Amygdala (tissue), 56 donors: ENCODE data around the gene GP1BB.
"Not testable (repeated sequence)": the region's sequence is repeated elsewhere in the genome, so short reads cannot be mapped to it uniquely, and the experiment has no call there.

Experiments
- DNase-seq, 56 donors: peaks; one replicate each; lab custom pipeline; 2025; lab: John Stamatoyannopoulos, UW

GP1BB gene

DNA sequence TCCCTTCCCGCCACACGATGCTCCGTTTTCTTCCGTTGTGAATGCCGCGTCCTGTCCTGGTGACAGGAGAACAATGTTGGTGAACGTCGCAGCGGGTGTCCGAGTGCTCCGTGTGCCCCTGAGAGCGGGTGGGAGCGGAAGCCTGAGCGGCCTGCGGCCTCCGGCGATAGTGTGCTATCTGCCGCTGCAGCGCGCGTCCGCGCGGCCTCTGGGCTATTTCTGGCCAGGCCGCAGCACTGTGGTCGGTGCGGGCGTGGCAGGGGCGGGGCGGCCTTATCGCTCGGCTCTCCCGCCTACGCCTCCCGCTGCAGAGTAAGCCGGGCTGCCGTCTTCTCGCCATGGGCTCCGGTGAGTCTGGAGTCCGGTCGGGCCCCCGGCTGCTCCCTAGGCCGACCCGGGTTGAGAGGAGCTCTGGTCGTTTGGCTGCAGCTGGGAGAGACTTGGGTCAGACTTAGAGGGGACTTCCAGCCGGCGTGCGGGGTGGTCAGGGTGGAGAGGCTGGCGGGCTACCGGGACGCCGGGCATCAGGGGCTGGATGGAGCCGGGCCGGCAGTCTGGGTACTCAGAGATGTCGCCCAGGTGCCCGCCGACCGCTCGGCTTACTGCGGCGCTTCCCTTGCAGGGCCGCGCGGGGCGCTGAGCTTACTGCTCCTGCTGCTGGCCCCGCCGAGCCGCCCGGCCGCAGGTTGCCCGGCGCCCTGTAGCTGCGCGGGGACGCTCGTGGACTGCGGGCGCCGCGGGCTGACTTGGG, at the start of gene GP1BB:
Gene GP1BB, plus strand, starts transcription at position 308 of the 751 bp plus-strand sequence. Its CDS starts 31 bp downstream, at position 339.
- no peak for DNase-seq

DNA sequence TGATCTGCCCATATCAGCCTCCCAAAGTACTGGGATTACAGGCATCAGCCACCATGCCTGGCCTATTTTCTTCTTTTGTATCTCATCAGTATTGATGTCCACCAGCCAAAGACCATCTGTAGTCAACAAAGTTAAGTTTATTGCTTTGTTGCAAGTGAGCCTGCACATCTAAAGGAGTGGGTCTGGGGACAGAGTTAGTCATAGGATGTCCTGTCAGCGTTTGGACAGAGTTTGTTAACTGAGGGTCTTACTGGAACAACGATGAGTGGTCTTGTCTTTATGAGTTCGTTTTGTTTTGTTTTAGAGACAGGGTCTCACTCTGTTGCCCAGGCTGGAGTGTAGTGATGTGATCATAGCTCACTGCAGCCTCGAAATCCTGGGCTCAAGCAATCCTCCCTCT, 49.7 kb upstream of the GP1BB start:
- DNase-seq, result no peak

DNA sequence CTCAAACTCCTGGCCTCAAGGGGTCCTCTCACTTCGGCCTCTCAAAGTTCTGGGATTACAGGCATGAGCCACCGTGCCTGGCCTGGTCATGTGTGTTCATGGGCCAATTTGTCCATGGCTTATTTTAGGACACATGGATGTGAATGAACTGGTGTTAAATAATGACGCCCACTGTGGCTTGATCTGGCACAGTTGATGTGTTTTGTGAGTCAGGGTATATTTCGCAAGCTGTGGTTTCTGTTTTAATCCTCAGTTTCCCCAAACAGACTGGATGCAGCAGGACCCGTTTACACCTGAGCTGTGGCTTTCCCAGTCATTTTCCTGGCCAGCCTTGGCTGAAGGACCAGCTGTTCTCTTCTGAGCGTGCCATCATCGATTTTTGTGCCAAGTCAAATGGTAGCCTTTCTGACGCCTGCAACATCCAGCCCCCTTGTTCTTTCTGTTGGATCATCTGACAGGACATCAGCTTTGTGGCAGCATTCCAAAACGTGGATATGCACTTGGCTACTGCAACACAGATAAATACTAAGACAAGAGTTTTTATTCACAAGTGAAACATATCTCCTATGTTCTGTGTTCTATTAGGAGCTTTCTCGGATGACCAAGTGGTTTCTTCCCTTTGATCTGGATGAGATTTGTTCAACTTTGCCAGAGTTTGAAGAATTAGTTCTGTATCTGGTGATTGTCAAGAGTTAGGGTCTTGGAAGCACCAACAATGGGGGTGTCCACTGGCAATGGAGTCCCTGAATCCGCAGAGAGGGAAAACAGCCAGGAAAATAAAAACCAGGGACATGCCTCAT, 49.0 kb upstream of the GP1BB start:
- DNase-seq, result no peak

DNA sequence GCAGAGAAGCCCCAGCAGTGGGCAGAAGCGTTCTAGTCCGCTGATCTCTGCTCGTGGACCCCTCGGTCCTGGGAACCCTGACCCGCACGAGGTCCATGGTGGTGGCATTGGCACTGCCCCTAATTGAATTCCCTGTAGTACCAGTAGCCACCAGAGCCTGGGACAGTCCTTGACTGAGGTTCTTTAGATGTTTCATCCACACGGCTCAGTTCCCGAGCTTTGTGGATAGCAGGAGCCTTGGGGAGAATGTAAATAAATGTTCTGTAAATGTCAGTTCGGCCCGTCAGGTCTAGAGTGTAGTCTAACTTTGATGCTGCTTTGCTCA, 48.4 kb upstream of the GP1BB start:
- DNase-seq, result no peak

DNA sequence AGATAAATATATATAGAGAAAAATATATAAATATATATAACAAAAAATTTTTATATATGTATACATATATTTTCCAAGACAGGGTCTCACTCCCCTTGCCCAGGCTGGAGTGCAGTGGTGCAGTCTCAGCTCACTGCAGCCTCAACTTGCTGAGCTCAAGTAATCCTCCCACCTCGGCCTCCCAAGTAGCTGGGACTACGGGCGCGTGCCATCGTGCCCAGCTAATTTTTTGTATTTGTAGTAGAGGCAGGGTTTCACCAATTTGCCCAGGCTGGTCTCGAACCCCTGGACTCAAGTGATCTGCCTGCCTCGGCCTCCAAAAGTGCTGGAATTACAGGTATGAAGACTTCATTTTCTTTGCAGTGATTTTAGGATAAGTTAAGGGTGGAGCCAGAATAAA, 47.9 kb upstream of the GP1BB start:
- DNase-seq, result no peak

DNA sequence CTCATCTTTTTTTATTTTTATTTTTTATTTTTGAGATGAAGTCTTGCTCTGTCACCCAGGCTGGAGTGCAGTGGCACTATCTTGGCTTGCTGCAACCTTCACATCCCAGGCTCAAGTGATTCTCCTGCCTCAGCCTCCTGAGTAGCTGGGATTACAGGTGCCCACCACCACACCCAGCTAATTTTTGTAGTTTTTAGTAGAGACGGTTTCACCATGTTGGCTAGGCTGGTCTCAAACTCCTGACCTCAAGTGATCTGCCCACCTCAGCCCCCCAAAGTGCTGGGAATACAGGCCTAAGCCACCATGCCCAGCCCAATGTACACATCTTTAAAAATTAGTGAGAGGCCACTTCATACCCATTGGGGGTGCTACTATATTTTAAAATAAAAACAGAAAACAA, 46.9 kb upstream of the GP1BB start:
- DNase-seq, result not testable (repeated sequence)

DNA sequence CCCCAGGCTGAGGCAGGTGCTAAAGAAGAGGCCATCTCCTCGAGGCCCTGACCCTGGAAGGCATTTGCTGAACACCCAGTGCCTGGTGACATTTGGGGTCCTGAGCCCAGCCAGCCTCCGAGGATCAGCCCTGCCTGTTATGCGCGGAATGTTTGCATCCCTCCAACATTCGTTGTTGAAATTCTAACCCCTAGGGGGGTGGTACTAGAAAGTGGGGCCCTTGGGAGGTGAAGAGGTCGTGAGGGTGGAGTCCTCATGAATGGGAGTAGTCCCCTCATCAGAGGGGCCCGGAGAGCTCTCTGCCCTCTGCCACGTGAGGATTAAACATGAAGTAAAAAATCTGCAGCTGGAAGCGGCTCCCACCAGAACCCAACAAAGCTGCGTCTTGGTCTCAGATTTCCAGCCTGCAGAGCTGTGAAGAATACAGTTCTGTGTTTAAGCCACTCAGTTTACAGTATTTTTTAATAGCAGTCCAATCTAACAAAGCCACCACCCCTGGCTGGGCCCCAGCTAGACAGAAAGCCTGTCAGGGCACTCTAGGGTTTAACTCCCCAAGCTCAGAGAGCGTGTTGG, 44.3 kb upstream of the GP1BB start:
- DNase-seq, result no peak

DNA sequence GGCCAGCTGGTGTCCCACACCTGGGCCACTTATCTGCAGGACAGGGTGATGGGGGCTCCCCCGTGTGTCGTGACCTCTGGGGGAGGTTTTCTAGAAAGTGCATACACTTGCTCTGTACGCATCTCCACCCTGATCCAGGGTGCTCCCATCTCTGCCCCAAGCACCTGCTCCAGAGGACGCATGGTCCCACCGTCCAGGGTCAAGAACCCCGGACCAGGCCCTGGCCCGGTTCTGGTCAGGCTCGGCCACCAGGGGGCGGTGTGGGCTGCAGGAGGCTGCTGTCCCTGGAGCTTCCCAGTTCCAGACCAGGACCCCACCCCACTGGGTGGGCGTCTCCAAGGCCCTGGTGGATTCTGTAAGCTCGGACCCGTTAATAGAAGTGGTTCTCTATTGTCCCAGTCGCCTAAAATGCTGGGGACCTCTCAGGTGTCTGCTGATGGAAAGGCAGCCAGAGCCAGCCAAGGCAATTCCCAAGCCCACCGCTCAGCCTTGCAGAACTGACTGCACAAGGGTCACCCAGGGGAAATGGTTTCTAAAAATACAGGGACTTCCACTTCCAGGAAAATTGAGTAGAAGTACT, 43.7 kb upstream of the GP1BB start:
- DNase-seq, result peak in 8 of 56 donors; percentile 3 to 55 (median 15)

DNA sequence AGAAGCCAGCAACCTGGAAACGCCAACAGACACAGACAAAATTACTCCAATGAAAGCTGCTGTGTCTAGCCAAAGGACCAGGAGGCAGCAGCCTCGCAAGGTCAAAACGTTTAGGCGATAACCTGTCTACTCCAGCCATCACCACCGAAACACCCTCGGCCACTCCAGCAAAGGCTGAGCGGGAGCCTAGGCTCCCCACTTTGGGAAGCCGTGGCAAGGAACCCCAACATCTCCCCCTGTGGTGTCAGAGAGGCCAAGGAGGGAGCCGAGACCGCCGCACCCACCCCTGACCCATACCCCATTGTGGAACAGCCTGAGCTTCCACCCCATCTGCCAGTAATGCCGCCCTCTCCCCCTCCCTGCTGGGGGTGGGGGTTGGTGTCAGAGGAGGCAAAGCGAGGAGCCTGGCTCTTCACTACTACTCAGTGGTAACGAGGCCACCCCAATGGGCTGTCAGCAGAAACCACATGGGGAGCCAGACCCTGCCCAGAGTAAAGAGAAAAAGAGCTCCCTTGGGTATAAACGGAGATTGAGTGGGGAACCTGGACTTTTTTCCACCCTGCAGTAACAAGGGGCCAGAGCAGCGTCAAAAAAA, 43.0 kb upstream of the GP1BB start:
- no peak for DNase-seq

DNA sequence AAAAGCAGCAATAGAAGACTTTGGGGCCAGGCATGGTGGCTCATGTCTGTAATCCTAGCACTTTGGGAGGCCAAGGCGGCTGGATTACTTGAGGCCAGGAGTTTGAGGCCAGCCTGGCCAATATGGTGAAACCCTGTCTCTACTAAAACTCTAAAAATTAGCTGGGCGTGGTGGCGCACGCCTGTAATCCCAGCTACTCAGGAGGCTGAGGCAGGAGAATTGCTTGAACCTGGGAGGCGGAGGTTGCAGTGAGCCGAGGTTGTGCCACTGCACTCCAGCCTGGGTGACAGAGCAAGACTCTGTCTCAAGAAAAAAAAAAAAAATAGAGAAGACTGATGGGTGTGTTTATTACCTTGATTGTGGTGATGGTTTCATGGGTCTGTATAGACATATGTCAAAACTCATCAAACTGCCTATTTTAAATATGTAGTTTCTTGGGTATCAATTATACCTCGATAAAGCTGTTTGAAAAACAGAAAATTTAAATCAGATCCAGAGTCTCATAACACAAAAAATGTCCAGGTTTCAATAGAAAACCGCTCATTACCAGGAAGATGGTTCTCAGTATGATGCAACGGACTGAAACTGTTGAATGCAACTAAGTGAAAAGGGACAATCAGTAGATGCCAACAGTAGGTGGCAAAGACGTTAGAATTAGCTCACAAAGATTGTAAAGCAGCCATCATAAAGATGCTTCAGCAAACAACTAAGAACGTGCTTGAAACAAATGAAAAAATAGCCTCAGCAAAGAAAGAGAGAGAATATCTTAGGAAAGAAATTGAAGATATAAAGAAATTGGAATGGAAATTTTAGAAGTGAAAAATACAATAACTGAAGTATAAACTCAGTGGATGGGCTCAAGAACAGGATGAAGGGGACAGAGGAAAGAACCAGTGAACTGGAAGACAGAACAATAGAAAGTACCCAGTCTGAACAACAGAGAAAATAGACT, 42.2 kb upstream of the GP1BB start:
- DNase-seq, result no peak

DNA sequence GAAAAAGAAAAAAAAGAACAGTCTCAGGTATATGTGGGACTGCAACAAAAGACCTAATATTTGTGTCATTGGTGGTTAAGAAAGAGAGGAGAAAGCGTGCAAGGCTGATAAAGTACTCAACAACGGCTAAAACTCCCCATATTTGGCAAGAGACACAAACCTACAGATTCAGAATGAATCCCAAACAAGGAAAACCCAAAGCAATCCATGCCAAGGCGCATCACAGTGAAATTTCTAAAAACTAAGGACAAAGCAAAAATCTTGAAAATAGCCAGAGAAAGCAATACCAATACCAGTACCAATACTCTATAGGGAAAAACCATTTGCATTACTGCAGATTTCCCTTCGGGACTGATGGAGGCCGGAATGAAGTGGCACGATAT, 41.5 kb upstream of the GP1BB start:
- DNase-seq, result no peak

DNA sequence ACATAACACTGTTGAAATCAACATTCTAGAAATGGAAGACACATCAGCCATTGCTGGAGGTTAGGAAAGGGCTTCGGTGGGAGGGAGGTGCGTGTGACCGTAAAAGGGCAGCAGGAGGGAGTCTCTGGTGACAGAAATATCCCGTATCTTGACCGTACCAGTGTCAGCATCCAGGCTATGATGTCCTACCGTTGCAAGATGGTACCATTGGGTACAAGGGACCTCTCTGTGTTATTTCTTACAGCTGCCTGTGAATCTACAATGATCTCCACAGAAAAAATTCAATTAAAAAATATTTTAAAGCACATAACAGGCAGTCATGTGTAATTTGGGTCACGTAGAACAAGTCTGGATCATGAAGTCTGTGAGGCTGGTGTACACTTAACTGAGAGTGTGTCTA, 36.4 kb upstream of the GP1BB start:
- DNase-seq, result no peak

DNA sequence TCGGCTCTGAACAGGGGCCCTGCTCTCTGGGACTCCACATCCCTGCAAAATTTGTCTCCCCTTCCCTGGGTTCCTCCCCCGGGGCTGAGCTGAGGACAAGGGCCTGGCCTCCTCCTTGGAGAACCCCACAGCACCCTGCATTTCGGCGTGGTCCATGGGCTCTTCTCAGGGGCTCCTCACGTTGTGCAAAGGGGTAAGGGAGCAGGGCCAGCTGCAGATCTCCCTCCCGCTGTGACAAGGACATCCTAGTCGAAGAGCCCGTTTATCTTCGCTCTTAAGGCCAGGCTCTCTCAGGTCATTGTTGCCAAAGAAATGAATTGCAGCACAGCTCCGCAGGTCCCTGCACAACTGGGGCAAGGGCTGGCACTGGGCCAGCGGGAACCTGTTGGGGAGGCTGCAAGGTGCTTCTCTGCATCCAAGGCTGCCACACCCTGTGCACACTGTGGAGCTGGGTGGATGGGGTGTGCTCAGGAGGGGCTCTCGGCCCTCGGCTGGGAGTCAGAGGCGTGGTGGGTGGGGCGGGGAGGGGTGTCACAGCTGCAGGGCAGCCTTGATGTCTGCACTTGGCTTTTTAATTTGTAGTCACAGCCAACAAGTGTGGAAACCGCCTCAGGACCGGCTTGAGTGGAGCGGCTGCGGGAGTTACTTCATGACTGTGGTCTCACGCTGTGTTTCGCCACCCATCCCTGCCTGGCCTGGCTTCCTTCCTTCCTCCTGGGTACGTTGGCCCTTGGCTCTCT, 35.6 kb upstream of the GP1BB start:
- no peak for DNase-seq

DNA sequence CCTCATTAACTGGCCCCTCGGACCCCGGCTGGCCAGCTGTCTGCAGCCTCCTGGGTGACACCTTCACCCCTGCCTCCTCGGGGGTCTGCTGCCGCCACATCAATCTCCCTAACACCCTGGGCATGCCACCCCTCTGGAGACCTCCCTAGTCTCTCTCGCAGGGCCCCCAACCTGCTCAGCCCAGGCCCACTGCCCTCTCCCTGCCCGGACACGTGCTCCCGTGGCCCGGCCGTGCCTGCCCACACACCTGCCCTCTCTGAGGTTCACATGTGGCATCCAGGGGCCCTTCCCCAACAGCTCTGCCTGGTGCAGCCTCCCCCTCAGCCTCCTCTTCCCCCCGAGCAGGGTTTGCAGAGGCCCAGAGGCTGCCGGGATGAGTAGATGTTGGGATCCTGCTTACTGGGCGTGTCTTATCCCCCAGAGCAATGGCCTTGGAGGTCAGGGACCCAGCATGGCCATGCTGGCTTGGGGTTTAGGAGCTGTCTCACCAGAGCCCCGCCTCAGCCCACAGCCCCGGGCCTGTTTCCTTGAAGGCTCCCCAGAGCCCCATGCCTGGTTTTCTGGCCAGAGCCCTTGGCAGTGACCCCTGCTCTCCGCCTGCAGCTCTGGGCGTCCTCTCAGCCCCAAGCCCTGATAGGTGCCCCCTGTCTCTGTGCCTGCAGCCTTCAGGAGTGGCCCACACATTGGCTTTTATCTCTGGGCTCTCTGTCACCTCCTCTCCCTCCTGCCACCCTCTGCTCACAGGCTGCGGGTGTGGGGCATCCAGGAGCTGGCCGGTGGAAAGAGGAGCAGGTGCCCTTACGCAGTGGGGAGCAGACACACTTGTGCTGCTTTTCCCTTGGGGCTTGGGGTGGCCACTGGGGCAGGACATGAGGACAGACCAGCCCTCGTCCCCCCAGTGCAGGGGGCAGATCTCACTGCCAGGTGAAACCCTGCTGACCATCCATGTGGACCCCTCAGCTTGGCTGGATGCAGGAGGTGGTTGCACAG, 34.7 kb upstream of the GP1BB start:
- no peak for DNase-seq

DNA sequence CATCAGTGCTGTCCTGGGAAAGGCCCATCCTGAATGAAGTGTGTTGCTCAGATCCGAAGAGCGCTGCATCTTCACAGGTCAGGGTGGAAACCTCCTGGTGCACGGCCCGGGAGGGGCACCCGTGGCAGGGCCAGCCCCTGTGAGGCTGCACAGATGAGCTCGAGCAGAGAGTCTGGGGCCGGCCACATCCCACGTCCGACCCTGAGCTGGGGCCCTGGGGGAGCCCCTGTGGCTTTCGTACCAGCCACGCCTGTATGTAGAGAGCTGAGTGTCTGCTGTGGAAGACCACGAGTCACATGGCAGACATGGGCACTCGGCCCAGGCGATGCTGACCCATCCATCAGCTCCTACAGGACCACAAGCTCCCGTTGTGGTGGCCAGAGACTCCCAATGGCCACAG, 33.9 kb upstream of the GP1BB start:
- DNase-seq, result no peak

DNA sequence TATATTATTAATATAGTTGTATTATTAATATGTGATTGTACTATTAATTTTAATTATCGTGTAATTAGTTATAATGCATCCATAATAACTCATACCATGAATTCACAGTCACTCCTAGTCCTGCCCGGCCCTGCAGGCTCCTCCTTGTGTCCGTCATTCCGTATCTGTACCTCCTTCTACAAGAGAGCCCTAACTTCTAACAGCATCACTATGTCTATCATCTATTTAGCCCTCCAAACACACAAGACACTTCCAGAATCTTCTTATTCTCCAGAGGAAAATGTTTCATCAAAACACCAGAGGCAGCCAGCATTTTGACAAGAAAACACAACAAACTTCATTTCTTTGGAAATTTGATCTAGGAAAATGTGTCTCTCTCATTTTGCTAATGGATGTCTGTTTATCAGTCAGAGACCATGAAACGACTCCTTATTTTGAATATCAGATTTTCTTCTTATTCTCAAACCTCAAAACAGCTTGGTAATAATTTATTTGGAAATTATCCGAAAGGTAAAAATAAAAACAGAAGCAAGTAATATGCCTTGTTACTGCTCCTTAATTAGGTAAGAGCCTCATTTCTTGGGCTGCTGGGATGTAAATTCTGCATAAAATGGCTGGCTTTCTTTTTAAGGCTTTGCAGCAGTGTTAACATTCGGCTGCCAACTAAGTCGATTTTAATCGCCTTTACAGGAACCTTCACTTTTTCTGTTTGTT, 32.2 kb upstream of the GP1BB start:
- DNase-seq, result no peak

DNA sequence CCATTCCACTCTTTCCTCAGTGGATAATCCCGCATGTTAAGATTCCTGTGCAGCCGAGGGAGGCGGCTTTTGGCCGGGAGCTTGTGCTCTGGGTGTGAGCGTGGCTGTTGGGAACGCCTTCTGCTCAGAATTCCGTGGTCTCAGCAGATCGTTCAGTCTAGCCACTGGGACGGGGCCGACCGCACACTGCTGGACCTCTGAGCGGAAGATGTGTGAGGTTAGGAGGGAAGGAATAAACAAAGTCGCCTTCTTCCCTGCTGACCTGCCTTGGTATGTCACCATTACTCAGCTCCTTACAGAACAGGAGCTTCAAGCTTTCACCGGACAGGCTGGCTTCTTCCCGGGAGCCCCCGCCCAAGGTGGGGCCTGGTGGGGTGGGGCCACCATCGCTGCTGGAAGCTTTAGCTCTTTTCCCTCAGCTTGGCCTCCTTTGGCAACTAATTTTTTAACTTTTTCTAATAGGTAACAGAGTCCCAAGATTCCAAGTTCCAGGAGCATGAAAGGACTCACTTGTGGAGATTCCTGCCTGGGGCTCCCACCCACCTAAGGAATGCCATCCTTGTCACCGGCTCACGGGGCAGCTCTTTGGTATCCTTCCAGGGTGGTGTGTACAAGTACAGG, 31.5 kb upstream of the GP1BB start:
- DNase-seq, result no peak
